Psoas muscle (tissue), 8 donors: Measurements from ENCODE around the gene PIM1. TPM values are rescaled to one million over a fixed set of nuclear protein-coding genes. Genes with fewer than 3 reads are reported as not detected.
"Not testable (repeated sequence)": the region's sequence is repeated elsewhere in the genome, so short reads cannot be mapped to it uniquely, and the experiment has no call there.

Experiments
- ATAC-seq, 4 donors: fragments of 200-7000 bp; cut with Tn5 transposase; one replicate each; pipeline ENCODE4 v1.9.1; 2020; ENCODE audit warnings: moderate library complexity in 3 of 4, mild to moderate bottlenecking in 2 of 4
- DNase-seq, 2 donors: peaks; one replicate each; pipeline ENCODE4 v3.0.0-alpha.2; 2020
- H3K27ac ChIP-seq: fragments of 200-600 bp; one replicate; pipeline ENCODE4 v1.8.0; 2022
- H3K27me3 ChIP-seq, 3 donors: fragments of 200-600 bp in 1 of 3; one replicate each; pipeline versions ENCODE4 v1.6.1 to v1.8.0; 2013 to 2022; ENCODE audit warnings: low read length in 2 of 3, mild to moderate bottlenecking in 2 of 3, moderate library complexity in 1 of 3; ENCODE audit not compliant: insufficient read depth in 3 of 3
- H3K36me3 ChIP-seq, 2 donors: fragments of 200-600 bp in 1 of 2; one replicate each; pipeline versions ENCODE4 v1.6.1 to v1.8.0; 2013 to 2022; ENCODE audit warnings: low read depth in 1 of 2, mild to moderate bottlenecking in 1 of 2, moderate library complexity in 1 of 2; ENCODE audit not compliant: insufficient read depth in 1 of 2
- H3K4me1 ChIP-seq: fragments of 200-600 bp; one replicate; pipeline ENCODE4 v1.8.0; 2022
- H3K4me3 ChIP-seq: fragments of 200-600 bp; one replicate; pipeline ENCODE4 v1.8.0; 2022; ENCODE audit warnings: mild to moderate bottlenecking
- H3K9me3 ChIP-seq: fragments of 200-600 bp; one replicate; pipeline ENCODE4 v1.8.0; 2022
- WGBS, 3 donors: extraction: QIAGEN DNeasy Blood & Tissue Kit; methylation state at CpG; one replicate each; pipeline versions ENCODE4 v1.1.6 to v1.1.7; 2013; 5-methylcytosine and 5-hydroxymethylcytosine counted together
- intact Hi-C, 2 donors: fragments of 100-400 bp; cut with DNase I; formaldehyde crosslinking; loops; one replicate each; pipeline versions ENCODE4 v1.11.0 to v1.14.2; 2022
- polyA plus RNA-seq, 3 donors: library from polyadenylated mRNA; stranded (reverse); fragments of 200-250 nt; gene quantifications; one replicate each; pipeline ENCODE4 v1.2.3, GENCODE V29; 2013
- total RNA-seq, 4 donors: library from RNA; stranded (reverse); fragmentation: NEBNext Ultra II Directional in 2 of 4; extraction: Animal tissue kit (Norgen Biotek cat#: 25700) in 2 of 4; gene quantifications; one replicate each; pipeline versions ENCODE4 v1.2.1 to v1.2.4, GENCODE V29; 2021 to 2023
- TF ChIP-seq, protein P1 (sequence below): fragments of 200-600 bp; IDR thresholded peaks from one replicate; pipeline ENCODE4 v1.8.0; 2022; ENCODE audit warnings: antibody characterized with exemption
- donor health status: healthy with polysubstance abuse.
- donor health status: DM: no; HTN: no; CAD: no; lungs with moderate emphysema.
- donor health status: Bipolar disorder and iron deficiency.
- donor health status: healthy.
- donor health status: DM: yes; HTN: yes; CAD: no.
- donor health status: DM: no; HTN: no; CAD: no.
- donor health status: DM: no; HTN: no; CAD: no.
- donor health status: DM: yes; HTN: yes; CAD: no.

Gene PIM1
- total and polyA plus RNA-seq, 7 donors, result 2.8 to 45.5 (median 18.0) TPM

- ATAC-seq, result no peak
- no peak for DNase-seq
- intact Hi-C loops, result loop anchor here in 1 of 2 donors (1.0 kb wide), 1 partner anchor 21 kb away; no protein-coding TSS in a partner anchor
- Histone ChIP-seq H3K4me1 (peaks cover 24% of the 10 kb centered on the region), H3K27ac (no peak overlapping the region), H3K36me3 (no peaks in the 10 kb centered on the region), H3K27me3 (no peaks in the 10 kb centered on the region), H3K9me3 (no peaks in the 10 kb centered on the region), H3K4me3 (no peak overlapping the region)
- 55 to 60% (median 58%) methylated on average over 20 of the region's 20 CpGs for WGBS, 3 donors
- TF ChIP-seq, protein P1, sequence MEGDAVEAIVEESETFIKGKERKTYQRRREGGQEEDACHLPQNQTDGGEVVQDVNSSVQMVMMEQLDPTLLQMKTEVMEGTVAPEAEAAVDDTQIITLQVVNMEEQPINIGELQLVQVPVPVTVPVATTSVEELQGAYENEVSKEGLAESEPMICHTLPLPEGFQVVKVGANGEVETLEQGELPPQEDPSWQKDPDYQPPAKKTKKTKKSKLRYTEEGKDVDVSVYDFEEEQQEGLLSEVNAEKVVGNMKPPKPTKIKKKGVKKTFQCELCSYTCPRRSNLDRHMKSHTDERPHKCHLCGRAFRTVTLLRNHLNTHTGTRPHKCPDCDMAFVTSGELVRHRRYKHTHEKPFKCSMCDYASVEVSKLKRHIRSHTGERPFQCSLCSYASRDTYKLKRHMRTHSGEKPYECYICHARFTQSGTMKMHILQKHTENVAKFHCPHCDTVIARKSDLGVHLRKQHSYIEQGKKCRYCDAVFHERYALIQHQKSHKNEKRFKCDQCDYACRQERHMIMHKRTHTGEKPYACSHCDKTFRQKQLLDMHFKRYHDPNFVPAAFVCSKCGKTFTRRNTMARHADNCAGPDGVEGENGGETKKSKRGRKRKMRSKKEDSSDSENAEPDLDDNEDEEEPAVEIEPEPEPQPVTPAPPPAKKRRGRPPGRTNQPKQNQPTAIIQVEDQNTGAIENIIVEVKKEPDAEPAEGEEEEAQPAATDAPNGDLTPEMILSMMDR, result no peak
Measured at GRCh38 chr6:37125774-37126492, 44.0 kb upstream of the PIM1 start.

DNA sequence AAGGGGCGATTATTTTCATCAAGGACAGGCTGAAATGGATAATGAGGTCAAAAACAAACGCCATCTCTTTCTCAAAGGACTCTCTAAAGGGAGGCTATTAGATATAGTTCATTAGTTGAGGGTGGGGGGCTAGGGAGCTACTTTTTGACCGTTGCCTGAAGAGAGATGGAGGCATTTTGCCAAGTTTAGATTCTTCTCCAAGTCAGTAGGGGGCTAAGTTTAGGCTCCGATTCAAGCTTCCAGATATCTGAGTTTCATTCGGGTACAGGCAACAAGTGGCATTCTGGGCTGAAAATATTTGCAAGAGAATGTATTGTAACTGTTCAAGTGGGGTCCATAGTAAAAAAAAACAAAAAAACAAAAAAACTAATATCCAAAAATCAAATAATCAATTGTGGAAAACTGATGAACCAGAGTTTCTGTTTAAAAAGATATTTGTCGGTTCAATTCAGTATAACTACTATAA lies 43.4 kb upstream of the PIM1 start:
- no peak for ATAC-seq
- intact Hi-C loops, result loop anchor here in 1 of 2 donors (1.0 kb wide), 1 partner anchor 21 kb away; no protein-coding TSS in a partner anchor
- TF ChIP-seq, protein P1, result no peak
- Histone ChIP-seq H3K36me3 (no peaks in the 10 kb centered on the region), H3K9me3 (no peaks in the 10 kb centered on the region), H3K27me3 (no peaks in the 10 kb centered on the region), H3K4me3 (no peak overlapping the region), H3K4me1 (peaks cover 28% of the 10 kb centered on the region), H3K27ac (no peak overlapping the region)
- DNase-seq, result no peak
- 57 to 66% (median 64%) methylated on average over 6 of the region's 6 CpGs for WGBS, 3 donors

- Histone ChIP-seq H3K4me3 (no peak overlapping the region), H3K27me3 (no peaks in the 10 kb centered on the region), H3K36me3 (no peaks in the 10 kb centered on the region), H3K4me1 (peaks cover 34% of the 10 kb centered on the region), H3K9me3 (no peaks in the 10 kb centered on the region), H3K27ac (no peak overlapping the region)
- DNase-seq (no peak), ATAC-seq (no peak)
- WGBS, 3 donors, result 59 to 93% (median 83%) methylated on average over 1 of the region's 1 CpG
- TF ChIP-seq, protein P1, result no peak
- intact Hi-C loops, result loop anchor here in 1 of 2 donors (1.0 kb wide), 1 partner anchor 22 kb away; no protein-coding TSS in a partner anchor
Measured at GRCh38 chr6:37126961-37127616, 42.9 kb upstream of the PIM1 start.

- TF ChIP-seq, protein P1, result no peak
- H3K27me3 ChIP-seq, result no peaks in the 10 kb centered on the region
- no peak overlapping the region for H3K4me3 ChIP-seq
- intact Hi-C loops, result loop anchor here in 1 of 2 donors (2.0 kb wide), 1 partner anchor 67 kb away; no protein-coding TSS in a partner anchor
- H3K4me1 ChIP-seq, result peaks cover 39% of the 10 kb centered on the region
- DNase-seq (no peak), ATAC-seq (peak in 1 of 4 donors; percentile 35)
- H3K36me3 ChIP-seq, result no peaks in the 10 kb centered on the region
- H3K9me3 ChIP-seq, result no peaks in the 10 kb centered on the region
- H3K27ac ChIP-seq, result peak overlapping the region; percentile 98
- whole genome bisulfite sequencing, 3 donors, result 61 to 81% (median 61%) methylated on average over 8 of the region's 8 CpGs
Measured at GRCh38 chr6:37127961-37128862, 41.7 kb upstream of the PIM1 start.

DNA sequence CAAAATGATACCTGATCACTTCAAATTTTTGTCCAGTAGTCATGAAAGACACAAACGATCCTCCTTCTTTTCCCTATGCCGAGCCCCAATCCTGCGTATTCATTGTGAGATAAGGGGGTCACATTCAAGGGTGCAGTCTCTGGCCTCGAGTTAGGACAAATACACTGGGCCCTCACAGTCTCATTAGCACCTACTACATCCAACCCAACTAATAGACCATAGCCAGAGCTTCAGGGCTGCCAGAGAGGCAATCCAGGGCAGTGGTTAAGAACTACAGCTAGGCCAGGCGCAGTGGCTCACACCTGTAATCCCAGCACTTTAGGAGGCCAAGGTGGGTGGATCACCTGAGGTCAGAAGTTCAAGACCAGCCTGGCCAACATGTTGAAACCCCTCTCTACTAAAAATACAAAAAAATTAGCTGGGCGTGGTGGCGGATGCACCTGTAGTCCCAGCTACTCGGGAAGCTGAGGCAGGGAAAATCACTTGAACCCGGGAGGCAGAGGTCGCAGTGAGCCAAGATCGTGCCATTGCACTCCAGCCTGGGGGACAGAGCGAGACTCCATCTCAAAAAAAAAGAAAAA lies 41.0 kb upstream of the PIM1 start:
- 86 to 90% (median 88%) methylated on average over 12 of the region's 12 CpGs for WGBS, 3 donors
- H3K27ac ChIP-seq, result peak overlapping the region; percentile 98
- not testable (repeated sequence) for H3K4me3 ChIP-seq, ATAC-seq, H3K27me3 ChIP-seq, DNase-seq, H3K9me3 ChIP-seq, H3K36me3 ChIP-seq
- intact Hi-C loops, result loop anchor here in 1 of 2 donors (2.0 kb wide), 1 partner anchor 68 kb away; no protein-coding TSS in a partner anchor
- H3K4me1 ChIP-seq, result peaks cover 43% of the 10 kb centered on the region
